ENCODE measurements around the gene IMPDH2.

The IMPDH2 gene

GRCh38 chr3:49004352-49005302 lies 24.6 kb downstream of the IMPDH2 start:
- H3K27ac ChIP-seq (ENCODE audit: low read depth, low read length), result no peak overlapping the region
- H3K4me3 ChIP-seq (ENCODE audit: low read length), result no peak overlapping the region
- peaks cover 4% of the 10 kb centered on the region; the same call in 1 of the 2 replicates for H3K36me3 ChIP-seq (ENCODE audit: insufficient read depth, low read length)
- H3K4me1 ChIP-seq (ENCODE audit: insufficient read depth, low read length), result peaks cover 11% of the 10 kb centered on the region
- H3K9ac ChIP-seq (ENCODE audit: low read depth, low read length), result no peak overlapping the region
- WGBS, result 90% methylated on average over 16 of the region's 16 CpGs
- no peaks in the 10 kb centered on the region for H3K27me3 ChIP-seq (ENCODE audit: insufficient read depth, low read length)
- H3K9me3 ChIP-seq (ENCODE audit: insufficient read depth, low read depth, low read length), result no peaks in the 10 kb centered on the region

- Histone ChIP-seq H3K4me1 (ENCODE audit: insufficient read depth, low read length) (peaks cover 11% of the 10 kb centered on the region), H3K36me3 (ENCODE audit: insufficient read depth, low read length) (0 out of 2 replicates have a peak, but pooled peaks cover 6% of the 10 kb centered on the region), H3K9me3 (ENCODE audit: insufficient read depth, low read depth, low read length) (no peaks in the 10 kb centered on the region), H3K4me3 (ENCODE audit: low read length) (no peak overlapping the region), H3K27me3 (ENCODE audit: insufficient read depth, low read length) (no peaks in the 10 kb centered on the region), H3K27ac (ENCODE audit: low read depth, low read length) (no peak overlapping the region), H3K9ac (ENCODE audit: low read depth, low read length) (no peak overlapping the region)
- WGBS, result 92% methylated on average over 6 of the region's 6 CpGs
Measured at GRCh38 chr3:49001155-49001554, 28.0 kb downstream of the IMPDH2 start.

GRCh38 chr3:48999085-48999858 lies 29.9 kb downstream of the IMPDH2 start:
- H3K9ac ChIP-seq (ENCODE audit: low read depth, low read length), result no peak overlapping the region
- H3K27ac ChIP-seq (ENCODE audit: low read depth, low read length), result no peak overlapping the region
- no peaks in the 10 kb centered on the region for H3K27me3 ChIP-seq (ENCODE audit: insufficient read depth, low read length)
- WGBS, result 80% methylated on average over 8 of the region's 8 CpGs
- H3K4me3 ChIP-seq (ENCODE audit: low read length), result no peak overlapping the region
- H3K36me3 ChIP-seq (ENCODE audit: insufficient read depth, low read length), result peaks cover 6% of the 10 kb centered on the region; the same call in 1 of the 2 replicates
- peaks cover 11% of the 10 kb centered on the region for H3K4me1 ChIP-seq (ENCODE audit: insufficient read depth, low read length)
- no peaks in the 10 kb centered on the region for H3K9me3 ChIP-seq (ENCODE audit: insufficient read depth, low read depth, low read length)

- 92% methylated on average over 20 of the region's 20 CpGs for WGBS
- Histone ChIP-seq H3K4me1 (ENCODE audit: insufficient read depth, low read length) (peaks cover 11% of the 10 kb centered on the region), H3K9ac (ENCODE audit: low read depth, low read length) (no peak overlapping the region), H3K27ac (ENCODE audit: low read depth, low read length) (no peak overlapping the region), H3K9me3 (ENCODE audit: insufficient read depth, low read depth, low read length) (no peaks in the 10 kb centered on the region), H3K4me3 (ENCODE audit: low read length) (no peak overlapping the region), H3K36me3 (ENCODE audit: insufficient read depth, low read length) (peaks cover 6% of the 10 kb centered on the region; the same call in 1 of the 2 replicates), H3K27me3 (ENCODE audit: insufficient read depth, low read length) (no peaks in the 10 kb centered on the region)
Measured at GRCh38 chr3:48997714-48998637, 31.2 kb downstream of the IMPDH2 start.

GRCh38 chr3:48997102-48997635 lies 32.0 kb downstream of the IMPDH2 start:
- no peak overlapping the region for H3K9ac ChIP-seq (ENCODE audit: low read depth, low read length)
- no peaks in the 10 kb centered on the region for H3K27me3 ChIP-seq (ENCODE audit: insufficient read depth, low read length)
- peaks cover 11% of the 10 kb centered on the region for H3K4me1 ChIP-seq (ENCODE audit: insufficient read depth, low read length)
- H3K36me3 ChIP-seq (ENCODE audit: insufficient read depth, low read length), result peaks cover 6% of the 10 kb centered on the region; the same call in 1 of the 2 replicates
- H3K4me3 ChIP-seq (ENCODE audit: low read length), result no peak overlapping the region
- H3K27ac ChIP-seq (ENCODE audit: low read depth, low read length), result no peak overlapping the region
- WGBS, result 92% methylated on average over 8 of the region's 8 CpGs
- H3K9me3 ChIP-seq (ENCODE audit: insufficient read depth, low read depth, low read length), result no peaks in the 10 kb centered on the region

- H3K9ac ChIP-seq (ENCODE audit: low read depth, low read length), result no peak overlapping the region
- 96% methylated on average over 8 of the region's 8 CpGs for WGBS
Measured at GRCh38 chr3:48996640-48997039, 32.6 kb downstream of the IMPDH2 start.

GRCh38 chr3:48993834-48994233 lies 35.4 kb downstream of the IMPDH2 start:
- Histone ChIP-seq H3K27ac (ENCODE audit: low read depth, low read length) (no peak overlapping the region), H3K9ac (ENCODE audit: low read depth, low read length) (no peak overlapping the region), H3K4me3 (ENCODE audit: low read length) (no peak overlapping the region), H3K27me3 (ENCODE audit: insufficient read depth, low read length) (no peaks in the 10 kb centered on the region), H3K9me3 (ENCODE audit: insufficient read depth, low read depth, low read length) (no peaks in the 10 kb centered on the region), H3K36me3 (ENCODE audit: insufficient read depth, low read length) (peaks cover 6% of the 10 kb centered on the region; the same call in 1 of the 2 replicates), H3K4me1 (ENCODE audit: insufficient read depth, low read length) (peaks cover 10% of the 10 kb centered on the region)

More at GRCh38 chr3:48996640-48997039, 32.6 kb downstream of the IMPDH2 start:
- no peak overlapping the region for H3K27ac ChIP-seq (ENCODE audit: low read depth, low read length)
- H3K4me3 ChIP-seq (ENCODE audit: low read length), result no peak overlapping the region
- H3K27me3 ChIP-seq (ENCODE audit: insufficient read depth, low read length), result no peaks in the 10 kb centered on the region
- no peaks in the 10 kb centered on the region for H3K9me3 ChIP-seq (ENCODE audit: insufficient read depth, low read depth, low read length)
- H3K36me3 ChIP-seq (ENCODE audit: insufficient read depth, low read length), result peaks cover 6% of the 10 kb centered on the region; the same call in 1 of the 2 replicates
- peaks cover 13% of the 10 kb centered on the region for H3K4me1 ChIP-seq (ENCODE audit: insufficient read depth, low read length)

GRCh38 chr3:48991851-48992545 lies 37.2 kb downstream of the IMPDH2 start:
- Histone ChIP-seq H3K36me3 (ENCODE audit: insufficient read depth, low read length) (peaks cover 4% of the 10 kb centered on the region; the same call in 1 of the 2 replicates), H3K9ac (ENCODE audit: low read depth, low read length) (no peak overlapping the region), H3K27ac (ENCODE audit: low read depth, low read length) (no peak overlapping the region), H3K27me3 (ENCODE audit: insufficient read depth, low read length) (no peaks in the 10 kb centered on the region), H3K4me3 (ENCODE audit: low read length) (peak overlapping the region; percentile 89; the same call in 1 of the 2 replicates), H3K9me3 (ENCODE audit: insufficient read depth, low read depth, low read length) (no peaks in the 10 kb centered on the region), H3K4me1 (ENCODE audit: insufficient read depth, low read length) (peaks cover 11% of the 10 kb centered on the region)
- WGBS, result 97% methylated on average over 5 of the region's 5 CpGs

- peaks cover 5% of the 10 kb centered on the region; the same call in 1 of the 2 replicates for H3K36me3 ChIP-seq (ENCODE audit: insufficient read depth, low read length)
- H3K27me3 ChIP-seq (ENCODE audit: insufficient read depth, low read length), result no peaks in the 10 kb centered on the region
- peak overlapping the region; percentile 90 for H3K9ac ChIP-seq (ENCODE audit: low read depth, low read length)
- peak overlapping the region; percentile 88 for H3K27ac ChIP-seq (ENCODE audit: low read depth, low read length)
- no peaks in the 10 kb centered on the region for H3K9me3 ChIP-seq (ENCODE audit: insufficient read depth, low read depth, low read length)
- H3K4me1 ChIP-seq (ENCODE audit: insufficient read depth, low read length), result peaks cover 11% of the 10 kb centered on the region
- 7% methylated on average over 40 of the region's 40 CpGs for WGBS
- peak overlapping the region; percentile 89 for H3K4me3 ChIP-seq (ENCODE audit: low read length)
Measured at GRCh38 chr3:48990636-48991469, 38.3 kb downstream of the IMPDH2 start.

Measured in HUES64 (cell line).